Epidermal melanocyte (primary cell): ENCODE measurements around the gene ZNF136.

Experiments
- DNase-seq: peaks from one replicate; pipeline ENCODE4 v3.0.0; 2011; ENCODE audit warnings: low spot score; ENCODE audit not compliant: insufficient read length

The ZNF136 gene

GRCh38 chr19:12187625-12188024, 24.7 kb downstream of the ZNF136 start:
- no peak for DNase-seq

- no peak for DNase-seq
Measured at GRCh38 chr19:12194827-12195731, 32.2 kb downstream of the ZNF136 start.

GRCh38 chr19:12198136-12198535, 35.2 kb downstream of the ZNF136 start:
- DNase-seq, result no peak

- no peak for DNase-seq
Measured at GRCh38 chr19:12199757-12200419, 37.0 kb downstream of the ZNF136 start.

GRCh38 chr19:12202250-12202649, 39.4 kb downstream of the ZNF136 start:
- DNase-seq, result no peak

- DNase-seq, result no peak
Measured at GRCh38 chr19:12205296-12205695, 42.4 kb downstream of the ZNF136 start.

GRCh38 chr19:12208221-12208620, 45.3 kb downstream of the ZNF136 start:
- DNase-seq, result no peak

- no peak for DNase-seq
Measured at GRCh38 chr19:12217332-12217731, 54.4 kb downstream of the ZNF136 start.

- DNase-seq, result no peak
Measured at GRCh38 chr19:12222980-12223630, 60.2 kb downstream of the ZNF136 start.

- no peak for DNase-seq
Measured at GRCh38 chr19:12224676-12225075, 61.8 kb downstream of the ZNF136 start.

GRCh38 chr19:12229990-12230389, 67.1 kb downstream of the ZNF136 start:
- DNase-seq, result no peak

GRCh38 chr19:12230751-12231733, 68.1 kb downstream of the ZNF136 start:
- DNase-seq, result no peak

GRCh38 chr19:12232961-12233360, 70.1 kb downstream of the ZNF136 start:
- DNase-seq, result no peak

- DNase-seq, result no peak
Measured at GRCh38 chr19:12237143-12237839, 74.4 kb downstream of the ZNF136 start.
